Measurements from ENCODE around the gene SLC35F3. TPM values are rescaled to one million over a fixed set of nuclear protein-coding genes. Genes with fewer than 3 reads are reported as not detected.

SLC35F3 gene
- total RNA-seq, 2 donors from 2014 or later, result 14.4 to 14.8 TPM

DNA sequence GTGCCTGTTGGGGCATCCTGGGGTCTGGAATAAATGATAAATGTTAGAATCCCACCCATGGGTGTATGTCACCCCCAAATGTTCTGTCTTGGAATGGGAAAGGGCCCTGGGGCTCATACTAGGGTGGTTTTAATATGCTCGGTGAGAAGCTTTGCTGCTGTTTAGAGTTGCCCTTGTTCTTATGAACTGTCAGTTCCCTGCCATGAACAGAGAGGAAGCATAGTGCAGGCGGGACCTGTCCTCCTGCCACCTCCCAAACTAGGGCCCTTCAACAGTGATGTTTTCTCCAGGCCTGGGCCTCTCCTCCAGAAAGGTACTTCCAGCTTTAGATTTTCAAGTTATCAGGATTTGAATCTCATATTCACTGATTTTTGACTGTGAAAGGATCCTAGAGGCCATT is 388.1 kb downstream of the SLC35F3 start:
- Histone ChIP-seq H3K9me3 (ENCODE audit: control insufficient read depth, low read length) (peaks cover 34% of the 10 kb centered on the region), H3K9ac (ENCODE audit: extremely low read depth, low read length, poor library complexity, severe bottlenecking) (no peak overlapping the region), H3K36me3 (ENCODE audit: control insufficient read depth, insufficient read depth, low read length) (no peaks in the 10 kb centered on the region), H3K4me3 (ENCODE audit: low read length) (no peak overlapping the region), H3K27me3 (ENCODE audit: control insufficient read depth, insufficient read depth, low read length, poor library complexity, severe bottlenecking) (no peaks in the 10 kb centered on the region), H3K4me1 (ENCODE audit: control insufficient read depth, insufficient read depth, low read length) (no peaks in the 10 kb centered on the region), H3K27ac (ENCODE audit: low read depth, low read length) (no peak overlapping the region)
- peaks cover 2% of the 10 kb centered on the region for H3K4me1 Mint-ChIP-seq
- H3K27me3 Mint-ChIP-seq (ENCODE audit: insufficient read depth), result no peaks in the 10 kb centered on the region
- peaks cover 25% of the 10 kb centered on the region for H3K36me3 Mint-ChIP-seq (ENCODE audit: low read depth)
- TF ChIP-seq CTCF (conservative IDR thresholded peaks at IDR 0.05), result no peak
- H3K27ac Mint-ChIP-seq, result no peak overlapping the region
- DNase-seq, result no peak
- H3K9me3 Mint-ChIP-seq, result peaks cover 33% of the 10 kb centered on the region
- 94% methylated on average over 2 of the region's 2 CpGs; no CpG with 5 or more reads in 1 of the 2 experiments for WGBS, 2 experiments (ENCODE audit: insufficient coverage in 1 of 2, insufficient read length in 1 of 2)
- H3K4me3 Mint-ChIP-seq, result no peak overlapping the region

- WGBS, 2 experiments (ENCODE audit: insufficient coverage in 1 of 2, insufficient read length in 1 of 2), result 93 to 94% methylated on average over 9 to 14 of the region's 14 CpGs
- peaks cover 18% of the 10 kb centered on the region for H3K36me3 Mint-ChIP-seq (ENCODE audit: low read depth)
- H3K27ac Mint-ChIP-seq, result no peak overlapping the region
Measured at GRCh38 chr1:234294109-234294817, 389.8 kb downstream of the SLC35F3 start.

GRCh38 chr1:234295068-234295467 is 390.6 kb downstream of the SLC35F3 start:
- H3K27ac ChIP-seq (ENCODE audit: low read depth, low read length), result no peak overlapping the region
- Mint-ChIP-seq H3K27me3 (ENCODE audit: insufficient read depth) (no peaks in the 10 kb centered on the region), H3K9me3 (peaks cover 19% of the 10 kb centered on the region), H3K4me1 (peaks cover 2% of the 10 kb centered on the region), H3K4me3 (no peak overlapping the region), H3K27ac (no peak overlapping the region), H3K36me3 (ENCODE audit: low read depth) (peaks cover 11% of the 10 kb centered on the region)
- no peak overlapping the region for H3K9ac ChIP-seq (ENCODE audit: extremely low read depth, low read length, poor library complexity, severe bottlenecking)
- no peak overlapping the region for H3K4me3 ChIP-seq (ENCODE audit: low read length)
- no peaks in the 10 kb centered on the region for H3K4me1 ChIP-seq (ENCODE audit: control insufficient read depth, insufficient read depth, low read length)
- peaks cover 18% of the 10 kb centered on the region for H3K9me3 ChIP-seq (ENCODE audit: control insufficient read depth, low read length)
- H3K36me3 ChIP-seq (ENCODE audit: control insufficient read depth, insufficient read depth, low read length), result no peaks in the 10 kb centered on the region
- 84 to 85% methylated on average over 4 to 5 of the region's 5 CpGs for WGBS, 2 experiments (ENCODE audit: insufficient coverage in 1 of 2, insufficient read length in 1 of 2)
- no peaks in the 10 kb centered on the region for H3K27me3 ChIP-seq (ENCODE audit: control insufficient read depth, insufficient read depth, low read length, poor library complexity, severe bottlenecking)
- no peak for TF ChIP-seq CTCF (conservative IDR thresholded peaks at IDR 0.05)
- DNase-seq, result no peak

More at GRCh38 chr1:234294109-234294817, 389.8 kb downstream of the SLC35F3 start:
- no peak overlapping the region for H3K4me3 Mint-ChIP-seq
- H3K4me1 ChIP-seq (ENCODE audit: control insufficient read depth, insufficient read depth, low read length), result no peaks in the 10 kb centered on the region
- no peaks in the 10 kb centered on the region for H3K27me3 Mint-ChIP-seq (ENCODE audit: insufficient read depth)
- peaks cover 2% of the 10 kb centered on the region for H3K4me1 Mint-ChIP-seq
- TF ChIP-seq CTCF (conservative IDR thresholded peaks at IDR 0.05), result no peak
- H3K4me3 ChIP-seq (ENCODE audit: low read length), result no peak overlapping the region
- no peak for DNase-seq
- H3K36me3 ChIP-seq (ENCODE audit: control insufficient read depth, insufficient read depth, low read length), result no peaks in the 10 kb centered on the region
- peaks cover 25% of the 10 kb centered on the region for H3K9me3 ChIP-seq (ENCODE audit: control insufficient read depth, low read length)
- H3K27ac ChIP-seq (ENCODE audit: low read depth, low read length), result no peak overlapping the region
- H3K9ac ChIP-seq (ENCODE audit: extremely low read depth, low read length, poor library complexity, severe bottlenecking), result no peak overlapping the region
- no peaks in the 10 kb centered on the region for H3K27me3 ChIP-seq (ENCODE audit: control insufficient read depth, insufficient read depth, low read length, poor library complexity, severe bottlenecking)
- H3K9me3 Mint-ChIP-seq, result peaks cover 24% of the 10 kb centered on the region
